WTC11 (cell line): ENCODE data around the gene MIF. TPM values are rescaled to one million over a fixed set of nuclear protein-coding genes. Genes with fewer than 3 reads are reported as not detected.

Experiments used
- ARID4B ChIP-seq: sonication (generic); formaldehyde crosslinking; IDR thresholded peaks from 2 replicates; pipeline ENCODE4 v1.8.0; 2023; ENCODE audit warnings: missing genetic modification reagents, mild to moderate bottlenecking, borderline replicate concordance
- ATF3 ChIP-seq: sonication (generic); formaldehyde crosslinking; conservative IDR thresholded peaks from 2 replicates; pipeline ENCODE4 v1.8.1; 2022; ENCODE audit warnings: mild to moderate bottlenecking, missing genetic modification reagents
- CREM ChIP-seq: sonication (generic); formaldehyde crosslinking; IDR thresholded peaks from 2 replicates; pipeline ENCODE4 v1.8.1; 2022; ENCODE audit warnings: mild to moderate bottlenecking, missing genetic modification reagents, moderate library complexity
- CTCF ChIP-seq: fragments of 200-600 bp; IDR thresholded peaks from 2 replicates; pipeline ENCODE4 v1.8.0; 2022; ENCODE audit warnings: antibody characterized with exemption
- E2F5 ChIP-seq: sonication (generic); formaldehyde crosslinking; IDR thresholded peaks from 2 replicates; pipeline ENCODE4 v1.8.1; 2022; ENCODE audit warnings: mild to moderate bottlenecking, moderate library complexity, missing genetic modification reagents
- ERG ChIP-seq: fragments of 250-450 bp; sonication (Bioruptor Pico); IDR thresholded peaks from 2 replicates; pipeline ENCODE4 v1.8.0; 2021; ENCODE audit warnings: mild to moderate bottlenecking
- ESRRA ChIP-seq: sonication (generic); formaldehyde crosslinking; IDR thresholded peaks from 2 replicates; pipeline ENCODE4 v1.8.1; 2022; ENCODE audit warnings: mild to moderate bottlenecking, missing genetic modification reagents, borderline replicate concordance
- FOXJ3 ChIP-seq: sonication (generic); formaldehyde crosslinking; IDR thresholded peaks from 2 replicates; pipeline ENCODE4 v1.9.0; 2021; ENCODE audit warnings: missing genetic modification reagents, mild to moderate bottlenecking, borderline replicate concordance
- GRHL2 ChIP-seq: fragments of 250-450 bp; sonication (Bioruptor Pico); IDR thresholded peaks from 2 replicates; pipeline ENCODE4 v1.8.0; 2022; ENCODE audit warnings: mild to moderate bottlenecking, moderate library complexity; ENCODE audit not compliant: insufficient replicate concordance, severe bottlenecking
- GTF2I ChIP-seq: fragments of 250-450 bp; sonication (Bioruptor Pico); conservative IDR thresholded peaks from 2 replicates; pipeline ENCODE4 v1.4.0; 2021; ENCODE audit warnings: mild to moderate bottlenecking
- HMGXB4 ChIP-seq: sonication (generic); formaldehyde crosslinking; IDR thresholded peaks from 2 replicates; pipeline ENCODE4 v1.8.1; 2023; ENCODE audit warnings: mild to moderate bottlenecking, moderate library complexity, missing genetic modification reagents
- IRF2 ChIP-seq: sonication (generic); formaldehyde crosslinking; IDR thresholded peaks from 2 replicates; pipeline ENCODE4 v1.8.0; 2022; ENCODE audit warnings: low read depth, missing genetic modification reagents, borderline replicate concordance
- KAT7 ChIP-seq: sonication (generic); formaldehyde crosslinking; IDR thresholded peaks from 2 replicates; pipeline ENCODE4 v1.8.1; 2023; ENCODE audit warnings: missing genetic modification reagents, mild to moderate bottlenecking, borderline replicate concordance
- NFE2L1 ChIP-seq: sonication (generic); formaldehyde crosslinking; IDR thresholded peaks from 2 replicates; pipeline ENCODE4 v1.8.1; 2023; ENCODE audit warnings: missing genetic modification reagents
- NFYB ChIP-seq: sonication (generic); formaldehyde crosslinking; conservative IDR thresholded peaks from 2 replicates; pipeline ENCODE4 v1.8.0; 2022; ENCODE audit warnings: low read depth, missing genetic modification reagents
- NR3C1 ChIP-seq: sonication (generic); formaldehyde crosslinking; conservative IDR thresholded peaks from 2 replicates; pipeline ENCODE4 v1.8.1; 2023; ENCODE audit warnings: low read depth, mild to moderate bottlenecking, missing genetic modification reagents
- OVOL2 ChIP-seq: fragments of 250-450 bp; sonication (Bioruptor Pico); IDR thresholded peaks from 2 replicates; pipeline ENCODE4 v1.9.0; 2021; ENCODE audit warnings: mild to moderate bottlenecking, borderline replicate concordance
- PRRX2 ChIP-seq: fragments of 250-450 bp; sonication (Bioruptor Pico); IDR thresholded peaks from 2 replicates; pipeline ENCODE4 v1.8.0; 2021; ENCODE audit warnings: mild to moderate bottlenecking
- SOX15 ChIP-seq: fragments of 250-450 bp; sonication (Bioruptor Pico); IDR thresholded peaks from 2 replicates; pipeline ENCODE4 v1.9.0; 2021; ENCODE audit warnings: mild to moderate bottlenecking
- TCF7 ChIP-seq: sonication (generic); formaldehyde crosslinking; IDR thresholded peaks from 2 replicates; pipeline ENCODE4 v1.8.0; 2022; ENCODE audit warnings: mild to moderate bottlenecking, low read depth, missing genetic modification reagents, moderate library complexity
- TEAD1 ChIP-seq: sonication (generic); formaldehyde crosslinking; IDR thresholded peaks from 2 replicates; pipeline ENCODE4 v1.8.0; 2022; ENCODE audit warnings: mild to moderate bottlenecking, missing genetic modification reagents
- ZMAT4 ChIP-seq: fragments of 250-450 bp; sonication (Bioruptor Pico); IDR thresholded peaks from 2 replicates; pipeline ENCODE4 v1.9.0; 2021; ENCODE audit warnings: mild to moderate bottlenecking
- ZNF121 ChIP-seq: sonication (generic); formaldehyde crosslinking; IDR thresholded peaks from 2 replicates; pipeline ENCODE4 v1.8.0; 2023; ENCODE audit warnings: missing genetic modification reagents
- ZNF138 ChIP-seq: sonication (generic); formaldehyde crosslinking; conservative IDR thresholded peaks from 2 replicates; pipeline ENCODE4 v1.8.1; 2022; ENCODE audit warnings: mild to moderate bottlenecking, moderate library complexity, missing genetic modification reagents
- ZNF281 ChIP-seq: sonication (generic); formaldehyde crosslinking; IDR thresholded peaks from 2 replicates; pipeline ENCODE4 v1.8.0; 2023; ENCODE audit warnings: mild to moderate bottlenecking, missing genetic modification reagents
- ZNF423 ChIP-seq: fragments of 250-450 bp; sonication (Bioruptor Pico); IDR thresholded peaks from 2 replicates; pipeline ENCODE4 v2.1.2; 2022; ENCODE audit warnings: mild to moderate bottlenecking, moderate library complexity
- ZNF671 ChIP-seq: fragments of 250-450 bp; sonication (Bioruptor Pico); IDR thresholded peaks from 2 replicates; pipeline ENCODE4 v1.8.0; 2021; ENCODE audit warnings: mild to moderate bottlenecking
- total RNA-seq: library from RNA; stranded (reverse); gene quantifications from 3 replicates; pipeline ENCODE4 v1.2.3, GENCODE V29; 2021

Gene MIF
- total RNA-seq, 1 experiment from 2014 or later = 1,424 TPM

GRCh38 chr22:23913661-23914353 is 19.6 kb downstream of the MIF start (continued):
- TF ChIP-seq ARID4B (CRISPR knock-in tag) = no peak; the same call in 1 of the 2 replicates
- TF ChIP-seq NFE2L1 = no peak
- no peak for TF ChIP-seq ATF3 (CRISPR knock-in tag)
- TF ChIP-seq IRF2 (CRISPR knock-in tag) = no peak
- no peak for TF ChIP-seq KAT7 (CRISPR knock-in tag)
- TF ChIP-seq TCF7 (CRISPR knock-in tag) = no peak
- TF ChIP-seq SOX15 (CRISPR knock-in tag) = no peak
- TF ChIP-seq TEAD1 (CRISPR knock-in tag) = 0 out of 2 replicates have a peak, but pooled peaks have one; percentile 45
- no peak for TF ChIP-seq GRHL2 (CRISPR knock-in tag)
- TF ChIP-seq E2F5 = peak; percentile 87
- TF ChIP-seq CTCF = no peak
- no peak for TF ChIP-seq ZNF121
- no peak for TF ChIP-seq NR3C1 (CRISPR knock-in tag)
- TF ChIP-seq ZNF281 (CRISPR knock-in tag) = no peak
- no peak for TF ChIP-seq ZMAT4 (CRISPR knock-in tag)
- TF ChIP-seq NFYB (CRISPR knock-in tag) = peak; percentile 46
- TF ChIP-seq ZNF138 (CRISPR knock-in tag) = no peak
- no peak for TF ChIP-seq GTF2I (CRISPR knock-in tag)
- no peak for TF ChIP-seq ESRRA
- no peak for TF ChIP-seq ZNF671 (CRISPR knock-in tag)
- TF ChIP-seq ERG (CRISPR knock-in tag) = no peak
- no peak for TF ChIP-seq OVOL2 (CRISPR knock-in tag)
- TF ChIP-seq HMGXB4 = peak; percentile 55; the same call in 1 of the 2 replicates
- TF ChIP-seq PRRX2 (CRISPR knock-in tag) = no peak
- TF ChIP-seq ZNF423 = peak; percentile 93
- TF ChIP-seq FOXJ3 = no peak
- no peak for TF ChIP-seq CREM (CRISPR knock-in tag)
